H7 (cell line): ENCODE measurements around the gene FGD3. TPM values are rescaled to one million over a fixed set of nuclear protein-coding genes. Genes with fewer than 3 reads are reported as not detected.

Experiments used
- DNase-seq: peaks from one replicate; pipeline ENCODE4 v3.0.0; 2012
- H3K27me3 ChIP-seq: 2 replicates; pipeline ENCODE4 v1.6.0; 2011; ENCODE audit warnings: mild to moderate bottlenecking, low read length; ENCODE audit not compliant: control insufficient read depth, insufficient read depth
- H3K36me3 ChIP-seq: replicated peaks from 2 replicates; pipeline ENCODE4 v1.5.1; 2011; ENCODE audit warnings: low read length; ENCODE audit not compliant: control insufficient read depth, insufficient read depth
- H3K4me3 ChIP-seq: 2 replicates; pipeline ENCODE4 v1.5.1; 2011; ENCODE audit warnings: low read depth, mild to moderate bottlenecking, control low read depth, low read length, moderate library complexity; ENCODE audit not compliant: insufficient read depth
- total RNA-seq: library from RNA; depleted of rRNA; stranded (reverse); fragments of >200 nt; shearing (Covaris generic); gene quantifications from 2 replicates; pipeline ENCODE4 v1.2.3, GENCODE V29; 2014

The FGD3 gene
- total RNA-seq, 1 experiment from 2014 or later: 2.4 TPM

DNA sequence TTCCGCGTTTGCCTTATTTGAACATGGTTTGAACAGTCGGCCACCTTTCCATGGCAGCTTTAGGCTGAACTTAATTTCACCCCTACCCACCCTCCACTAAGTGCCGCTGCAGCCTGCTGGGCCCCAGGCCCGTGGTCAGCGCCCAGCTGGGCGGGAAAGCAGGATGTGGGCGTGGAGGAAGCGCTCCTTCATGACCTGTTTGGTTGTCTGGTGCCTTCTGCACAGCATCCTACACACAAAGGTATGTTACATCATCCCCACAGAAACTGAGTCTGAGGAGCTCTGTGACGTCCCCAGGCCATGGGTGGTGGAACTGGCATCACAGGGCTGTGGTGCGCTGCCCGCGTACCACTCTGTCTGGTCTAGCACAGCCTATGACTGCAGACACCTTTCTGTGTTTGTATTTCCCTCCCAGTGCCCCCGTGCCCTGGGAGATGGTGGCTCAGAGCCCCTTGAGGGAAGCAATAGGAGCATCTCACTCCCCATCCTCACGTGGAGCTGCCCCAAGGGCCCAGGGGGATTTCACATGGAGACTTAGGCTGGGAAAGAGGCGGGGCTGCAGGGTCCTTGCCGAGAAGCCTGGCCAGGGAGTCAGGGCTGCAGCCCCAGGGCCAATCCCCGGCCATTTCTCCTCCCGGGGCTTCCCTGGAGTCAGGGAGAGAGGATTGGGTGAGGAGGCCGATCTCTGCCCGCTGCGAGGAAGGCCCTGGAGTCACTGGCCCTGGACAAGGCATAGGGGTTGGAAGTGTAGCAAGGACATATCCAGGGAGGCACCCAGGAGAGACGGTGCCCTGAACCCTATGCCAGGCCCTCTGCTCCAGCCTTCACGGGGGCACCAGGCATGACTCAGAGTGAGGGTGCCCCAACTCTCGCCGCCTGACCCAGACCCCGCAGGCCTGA is 73.7 kb downstream of the FGD3 start:
- no peak for DNase-seq
- Histone ChIP-seq H3K36me3 (no peaks in the 10 kb centered on the region), H3K4me3 (no peak overlapping the region), H3K27me3 (no peaks in the 10 kb centered on the region)

DNA sequence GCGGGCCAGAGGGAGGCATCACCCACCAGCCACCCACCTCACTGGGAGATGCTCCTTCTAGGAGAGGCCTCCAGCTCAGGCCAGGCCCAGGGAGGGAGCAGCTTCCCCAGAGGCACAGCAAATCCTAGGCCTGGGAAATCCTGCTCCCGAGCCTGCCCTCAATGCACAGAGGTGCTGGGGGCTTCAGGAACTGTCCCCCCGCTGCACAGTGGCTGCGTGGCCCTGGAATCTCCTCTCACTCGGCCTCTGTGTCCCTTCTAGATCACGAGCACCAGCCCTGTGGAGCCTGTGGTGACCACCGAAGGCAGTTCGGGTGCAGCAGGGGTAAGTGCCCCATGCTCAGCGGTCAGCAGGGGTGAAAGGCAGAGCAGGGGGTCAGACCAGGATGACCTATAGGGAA is 74.7 kb downstream of the FGD3 start:
- no peak overlapping the region for H3K4me3 ChIP-seq
- H3K27me3 ChIP-seq: no peaks in the 10 kb centered on the region
- peak; percentile 46 for DNase-seq
- no peaks in the 10 kb centered on the region for H3K36me3 ChIP-seq

DNA sequence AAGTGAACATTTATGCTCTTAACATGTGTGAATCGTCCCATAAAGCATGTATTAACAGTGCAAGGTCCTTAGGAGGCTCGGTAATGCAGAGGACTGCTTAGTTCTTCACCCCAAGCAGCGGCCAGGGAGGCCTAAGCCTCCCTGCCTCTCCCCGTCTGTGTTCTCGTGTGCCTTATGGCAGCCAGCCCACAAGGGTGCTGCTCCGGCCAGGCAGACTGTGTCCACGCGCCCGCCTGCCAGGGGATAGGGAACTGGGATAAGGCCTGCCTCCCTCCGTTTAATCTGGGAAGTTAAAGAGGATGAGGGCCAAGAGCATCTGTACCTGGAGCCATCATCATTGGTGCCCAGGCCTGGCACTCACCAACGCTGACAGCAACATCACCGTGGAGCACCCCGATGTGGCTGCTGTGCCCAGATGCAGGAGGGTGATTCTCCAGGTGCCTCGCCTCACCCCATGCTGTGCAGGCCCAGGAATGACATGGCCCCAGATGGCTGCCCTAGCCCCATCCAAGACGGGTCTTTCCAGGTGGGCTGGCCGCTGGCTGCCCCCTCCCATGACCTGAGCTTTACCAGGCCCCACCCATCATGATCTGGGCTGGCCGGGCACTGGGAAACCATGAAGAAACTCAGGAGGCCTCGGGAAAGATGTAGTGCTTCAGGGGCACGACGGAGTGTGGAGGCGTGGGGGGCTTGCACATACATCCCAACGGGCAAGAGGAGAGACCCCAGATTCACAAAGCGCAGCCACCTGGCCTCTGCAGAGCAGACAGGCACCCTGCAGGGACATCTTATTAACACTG is 75.6 kb downstream of the FGD3 start:
- DNase-seq: no peak
- no peaks in the 10 kb centered on the region for H3K36me3 ChIP-seq
- H3K4me3 ChIP-seq: no peak overlapping the region
- H3K27me3 ChIP-seq: no peaks in the 10 kb centered on the region

DNA sequence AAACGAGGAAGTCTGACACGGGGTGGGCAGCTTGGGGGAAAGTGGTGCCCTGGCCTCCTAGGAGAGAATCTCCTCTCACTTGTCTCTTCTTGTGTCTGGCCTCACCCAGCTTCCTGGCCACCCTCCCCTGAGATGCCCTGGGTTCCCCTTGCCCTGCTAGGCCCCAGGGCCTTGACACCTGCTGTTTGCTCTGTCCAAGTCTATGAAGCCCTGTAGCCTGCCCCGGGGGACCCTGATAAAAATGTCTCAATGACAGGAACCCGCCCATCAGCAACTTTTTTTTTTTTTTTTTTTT is 76.1 kb downstream of the FGD3 start:
- no peaks in the 10 kb centered on the region for H3K36me3 ChIP-seq
- no peaks in the 10 kb centered on the region for H3K27me3 ChIP-seq
- H3K4me3 ChIP-seq: no peak overlapping the region
- DNase-seq: no peak

DNA sequence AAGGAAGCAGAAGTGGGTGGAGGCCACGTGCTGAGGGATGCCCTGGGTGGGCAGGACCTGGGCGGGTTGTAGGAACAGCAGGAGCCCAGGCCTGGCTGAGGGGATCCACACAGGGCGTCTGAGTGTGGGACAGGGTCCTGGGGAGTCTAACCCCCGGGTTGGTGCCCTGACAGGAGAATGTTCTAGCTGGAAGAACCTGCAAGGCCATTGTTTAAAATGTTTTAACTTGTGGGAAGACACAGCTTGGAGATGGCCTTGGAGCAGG is 77.3 kb downstream of the FGD3 start:
- Histone ChIP-seq H3K36me3 (no peaks in the 10 kb centered on the region), H3K4me3 (no peak overlapping the region), H3K27me3 (no peaks in the 10 kb centered on the region)
- no peak for DNase-seq

DNA sequence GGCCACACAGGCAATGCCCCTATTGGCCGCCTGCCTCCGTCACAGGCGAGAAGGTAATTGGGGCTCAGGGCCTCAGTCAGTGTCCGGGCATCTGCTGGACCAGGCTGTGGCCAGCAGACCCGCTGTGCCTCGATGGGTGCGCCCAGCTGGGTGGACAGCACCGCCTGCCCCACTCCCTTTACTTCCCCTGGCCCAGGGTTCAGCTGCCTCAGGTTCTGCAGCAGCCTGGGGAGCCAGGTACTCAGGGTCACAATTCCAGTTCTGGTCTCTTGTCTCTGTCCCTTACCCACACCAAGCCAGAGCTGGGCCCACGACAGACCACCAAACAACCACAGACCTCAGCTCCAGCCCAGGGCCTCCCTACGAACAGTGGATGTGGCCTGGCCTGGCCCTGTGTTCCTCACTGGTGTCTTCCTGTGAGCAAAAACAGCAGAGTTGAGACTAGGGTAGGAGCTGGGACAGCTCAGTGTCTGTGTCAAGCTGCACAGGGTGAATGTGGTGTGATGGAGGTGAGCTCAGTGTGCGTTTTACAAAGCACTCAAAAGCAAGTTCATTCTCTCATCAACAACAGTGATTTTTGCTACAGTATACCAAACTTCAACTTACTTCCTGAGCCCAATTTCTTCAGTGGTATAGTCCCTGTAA is 77.8 kb downstream of the FGD3 start:
- no peaks in the 10 kb centered on the region for H3K27me3 ChIP-seq
- H3K36me3 ChIP-seq: no peaks in the 10 kb centered on the region
- H3K4me3 ChIP-seq: no peak overlapping the region
- DNase-seq: no peak

DNA sequence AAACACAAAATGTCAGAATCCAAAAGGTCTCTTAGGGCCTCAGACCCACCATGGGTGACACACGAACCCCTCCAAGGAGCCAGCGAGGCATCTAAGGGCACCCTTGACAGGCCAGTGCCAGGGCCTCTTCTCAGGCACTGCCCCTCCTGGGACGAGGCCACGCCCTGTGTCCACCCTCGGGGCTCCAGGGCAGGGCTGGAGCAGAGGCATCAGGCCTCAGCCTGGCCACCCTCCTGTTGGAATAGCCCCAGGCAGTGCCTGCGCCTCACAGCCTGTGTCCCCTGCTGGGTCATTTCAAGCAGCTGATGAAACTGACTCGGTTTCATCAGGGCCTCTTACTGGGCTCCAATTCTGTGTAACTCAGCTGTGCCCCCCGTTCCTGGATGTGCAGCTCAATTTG is 78.4 kb downstream of the FGD3 start:
- Histone ChIP-seq H3K27me3 (no peaks in the 10 kb centered on the region), H3K4me3 (no peak overlapping the region), H3K36me3 (no peaks in the 10 kb centered on the region)
- DNase-seq: no peak

DNA sequence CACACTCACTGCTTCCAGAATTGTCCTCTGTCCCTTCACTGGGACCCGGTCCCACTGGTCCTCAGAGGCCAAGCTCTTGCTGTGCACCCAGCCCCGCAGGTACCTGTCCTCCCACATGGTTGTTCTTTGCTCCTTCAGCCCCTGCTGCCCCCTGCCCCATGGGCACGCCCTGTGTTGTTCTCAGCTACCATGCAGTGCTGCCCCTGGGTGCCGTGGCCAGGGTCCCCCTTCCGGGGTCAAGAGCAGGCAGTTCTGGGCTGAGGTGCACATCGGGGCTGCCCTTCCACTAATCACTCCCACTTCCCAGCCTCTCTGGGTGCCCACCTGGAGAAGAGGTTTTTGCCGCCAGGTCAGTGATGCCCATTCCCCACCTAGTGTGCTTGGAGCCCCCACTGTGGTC is 79.3 kb downstream of the FGD3 start:
- no peak for DNase-seq
- H3K27me3 ChIP-seq: no peaks in the 10 kb centered on the region
- H3K36me3 ChIP-seq: no peaks in the 10 kb centered on the region
- no peak overlapping the region for H3K4me3 ChIP-seq

DNA sequence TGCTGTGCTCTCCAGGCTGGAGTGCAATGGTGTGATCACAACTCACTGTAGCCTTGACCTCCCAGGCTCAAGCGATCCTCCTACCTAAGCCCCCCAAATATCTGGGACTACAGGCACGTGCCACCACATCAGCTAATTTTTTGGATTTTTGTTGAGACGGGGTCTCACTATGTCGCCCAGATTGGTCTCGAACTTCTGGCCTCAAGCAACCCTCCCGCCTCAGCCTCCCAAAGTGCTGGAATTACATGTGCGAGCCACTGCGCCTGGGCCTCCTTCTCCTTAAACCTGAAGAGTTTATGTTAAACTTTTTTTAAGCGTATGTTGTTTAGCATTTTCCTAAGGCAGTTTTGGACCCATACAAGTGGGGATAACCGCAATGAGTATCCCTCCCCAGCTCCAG is 80.4 kb downstream of the FGD3 start:
- DNase-seq: no peak
- no peak overlapping the region for H3K4me3 ChIP-seq
- H3K27me3 ChIP-seq: no peaks in the 10 kb centered on the region
- H3K36me3 ChIP-seq: no peaks in the 10 kb centered on the region

- no peak for DNase-seq
- Histone ChIP-seq H3K36me3 (no peaks in the 10 kb centered on the region), H3K27me3 (no peaks in the 10 kb centered on the region), H3K4me3 (no peak overlapping the region)
These were observed 81.2 kb downstream of the FGD3 start for GRCh38 chr9:93028448-93029006.

GRCh38 chr9:93030642-93031628 is 83.6 kb downstream of the FGD3 start:
- no peak for DNase-seq
- no peak overlapping the region for H3K4me3 ChIP-seq
- no peaks in the 10 kb centered on the region for H3K36me3 ChIP-seq
- H3K27me3 ChIP-seq: no peaks in the 10 kb centered on the region

DNA sequence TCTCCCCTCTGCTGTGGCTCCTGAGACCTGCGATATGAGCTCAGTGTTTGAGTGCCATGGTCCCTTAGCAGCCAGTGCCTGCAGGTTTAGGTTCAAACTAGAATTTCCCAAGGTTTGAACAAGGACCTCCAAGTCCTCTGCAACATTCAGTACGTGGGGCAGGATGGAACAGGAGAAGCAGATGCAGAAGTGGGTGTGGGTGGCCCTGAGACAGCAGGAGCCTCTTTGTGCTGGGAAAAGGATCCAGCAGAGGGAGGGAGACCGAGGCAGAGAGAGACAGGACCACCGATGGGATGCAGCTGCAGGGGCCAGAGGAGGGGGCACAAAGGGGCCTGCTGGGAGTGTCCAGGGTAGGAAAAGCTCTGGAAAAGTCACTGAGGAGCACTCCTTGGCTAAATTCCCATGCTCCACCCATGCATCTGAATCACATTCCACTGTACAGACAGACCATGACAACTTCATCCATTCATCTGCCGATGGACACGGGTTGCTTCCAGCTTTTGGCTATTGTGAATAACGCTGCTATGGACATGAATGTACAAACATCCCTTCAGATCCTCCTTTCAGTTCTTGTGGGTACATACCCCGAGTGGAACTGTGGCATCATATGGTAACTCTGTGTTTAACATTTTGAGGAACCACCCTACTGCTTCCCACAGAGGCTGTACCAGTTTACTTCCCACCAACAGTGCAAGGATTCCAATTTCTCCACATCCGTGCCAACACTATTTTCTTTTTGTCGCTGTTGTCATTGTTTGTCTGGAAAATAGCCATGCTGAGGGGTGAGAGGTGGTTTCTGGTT is 84.5 kb downstream of the FGD3 start:
- no peak overlapping the region for H3K4me3 ChIP-seq
- H3K36me3 ChIP-seq: no peaks in the 10 kb centered on the region
- H3K27me3 ChIP-seq: no peaks in the 10 kb centered on the region
- DNase-seq: no peak

DNA sequence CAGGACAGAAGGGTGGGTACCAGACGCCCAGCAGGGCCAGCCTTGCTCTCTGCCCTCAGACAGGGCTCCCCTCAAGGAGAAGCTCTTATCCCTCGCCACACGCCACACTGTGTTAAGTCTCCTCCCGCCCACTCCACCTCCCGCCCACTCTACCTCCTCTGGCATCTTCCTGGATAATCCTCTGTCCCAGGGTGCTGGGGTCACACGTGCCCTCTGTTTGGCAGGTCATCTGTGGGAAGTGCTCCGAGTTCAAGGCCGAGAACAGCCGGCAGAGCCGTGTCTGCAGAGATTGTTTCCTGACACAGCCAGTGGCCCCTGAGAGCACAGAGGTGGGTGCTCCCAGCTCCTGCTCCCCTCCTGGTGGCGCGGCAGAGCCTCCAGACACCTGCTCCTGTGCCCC is 85.2 kb downstream of the FGD3 start:
- Histone ChIP-seq H3K4me3 (no peak overlapping the region), H3K36me3 (no peaks in the 10 kb centered on the region), H3K27me3 (no peaks in the 10 kb centered on the region)
- DNase-seq: no peak
